ENCODE data around the gene ATL1. TPM values are rescaled to one million over a fixed set of nuclear protein-coding genes. Genes with fewer than 3 reads are reported as not detected.
"Not testable (repeated sequence)": the region's sequence is repeated elsewhere in the genome, so short reads cannot be mapped to it uniquely, and the experiment has no call there.

Gene ATL1
- total and polyA plus RNA-seq, 4 donors = 3.9 to 11.0 (median 8.6) TPM

DNA sequence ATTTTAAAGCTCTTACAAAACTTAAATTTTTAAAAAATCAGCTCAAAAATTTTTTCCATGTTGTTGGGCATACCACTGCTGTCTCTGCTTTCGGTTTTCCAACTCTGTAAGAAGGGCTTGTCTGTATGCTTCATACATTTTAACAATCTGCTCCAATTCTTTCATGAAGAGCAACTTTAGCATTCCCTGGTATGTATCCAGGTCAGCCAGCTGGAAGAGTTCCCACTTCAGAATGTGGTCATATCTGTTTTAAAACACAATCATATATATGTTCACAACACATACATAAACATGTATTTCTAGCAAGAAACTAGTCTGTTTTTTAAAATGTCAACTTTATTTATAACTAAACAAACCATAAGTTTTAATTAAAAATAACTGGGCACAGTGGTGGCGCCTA is 75.2 kb downstream of the ATL1 start:
- Histone ChIP-seq H3K9me3 (ENCODE audit: control insufficient read depth, low read length) (no peaks in the 10 kb centered on the region), H3K27ac (ENCODE audit: low read depth in 1 of 2, low read length in 2 of 2) (no peak overlapping the region), H3K4me3 (ENCODE audit: low read length in 2 of 2) (no peak overlapping the region), H3K36me3 (ENCODE audit: control insufficient read depth in 1 of 2, insufficient read depth in 2 of 2, low read length in 1 of 2) (peaks cover 0 to 4% of the 10 kb centered on the region in 2 donors), H3K4me1 (ENCODE audit: control insufficient read depth in 1 of 2, insufficient read depth in 2 of 2, low read length in 2 of 2) (peaks cover 0 to 4% of the 10 kb centered on the region in 2 donors), H3K27me3 (ENCODE audit: control insufficient read depth in 1 of 2, insufficient read depth in 2 of 2, low read length in 1 of 2) (no peaks in the 10 kb centered on the region)
- intact Hi-C loops (cut with DNase I) = no loop called here
- DNase-seq (no peak), ATAC-seq (ENCODE audit: low FRiP score) (no peak)
- WGBS, 2 donors = 90 to 92% methylated on average over 2 of the region's 2 CpGs

DNA sequence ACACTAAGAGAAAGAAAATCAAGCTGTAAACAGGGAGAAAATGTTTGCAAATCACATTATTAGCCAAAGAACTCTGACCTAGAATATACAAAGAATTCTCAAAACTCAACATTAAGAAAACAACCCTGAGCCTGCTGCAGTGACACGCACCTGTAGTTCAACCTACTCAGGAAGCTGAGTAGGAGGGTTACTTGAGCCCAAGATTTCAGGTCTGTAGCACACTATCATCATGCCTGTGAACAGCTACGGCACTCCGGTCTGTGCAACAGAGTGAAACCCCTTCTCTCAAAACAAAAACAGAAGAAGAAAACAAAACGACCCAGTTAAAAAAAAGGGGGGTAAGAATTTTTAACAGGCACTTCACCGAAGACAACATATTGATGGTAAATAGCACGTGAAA is 87.3 kb downstream of the ATL1 start:
- Histone ChIP-seq H3K27ac (ENCODE audit: low read depth in 1 of 2, low read length in 2 of 2) (no peak overlapping the region), H3K27me3 (ENCODE audit: control insufficient read depth in 1 of 2, insufficient read depth in 2 of 2, low read length in 1 of 2) (no peaks in the 10 kb centered on the region), H3K4me3 (ENCODE audit: low read length in 2 of 2) (no peak overlapping the region), H3K4me1 (ENCODE audit: control insufficient read depth in 1 of 2, insufficient read depth in 2 of 2, low read length in 2 of 2) (peaks cover 0 to 2% of the 10 kb centered on the region in 2 donors), H3K9me3 (ENCODE audit: control insufficient read depth, low read length) (no peaks in the 10 kb centered on the region), H3K36me3 (ENCODE audit: control insufficient read depth in 1 of 2, insufficient read depth in 2 of 2, low read length in 1 of 2) (no peaks in the 10 kb centered on the region)
- no peak for DNase-seq
- intact Hi-C loops (cut with DNase I) = no loop called here
- no peak for ATAC-seq (ENCODE audit: low FRiP score)
- WGBS, 2 donors = 85 to 93% methylated on average over 6 of the region's 6 CpGs

- H3K27me3 ChIP-seq (ENCODE audit: control insufficient read depth in 1 of 2, insufficient read depth in 2 of 2, low read length in 1 of 2) = no peaks in the 10 kb centered on the region
- H3K4me3 ChIP-seq (ENCODE audit: low read length in 2 of 2) = no peak overlapping the region
- no peaks in the 10 kb centered on the region for H3K9me3 ChIP-seq (ENCODE audit: control insufficient read depth, low read length)
- peaks cover 0 to 2% of the 10 kb centered on the region in 2 donors for H3K4me1 ChIP-seq (ENCODE audit: control insufficient read depth in 1 of 2, insufficient read depth in 2 of 2, low read length in 2 of 2)
- DNase-seq = no peak
- no peak overlapping the region for H3K27ac ChIP-seq (ENCODE audit: low read depth in 1 of 2, low read length in 2 of 2)
- ATAC-seq (ENCODE audit: low FRiP score) = no peak
- no peaks in the 10 kb centered on the region for H3K36me3 ChIP-seq (ENCODE audit: control insufficient read depth in 1 of 2, insufficient read depth in 2 of 2, low read length in 1 of 2)
- intact Hi-C loops (cut with DNase I) = no loop called here
Measured at GRCh38 chr14:50647753-50648152, 87.8 kb downstream of the ATL1 start.

GRCh38 chr14:50649691-50650090 is 89.7 kb downstream of the ATL1 start:
- no peak for ATAC-seq (ENCODE audit: low FRiP score)
- Histone ChIP-seq H3K4me3 (ENCODE audit: low read length in 2 of 2) (no peak overlapping the region), H3K27me3 (ENCODE audit: control insufficient read depth in 1 of 2, insufficient read depth in 2 of 2, low read length in 1 of 2) (no peaks in the 10 kb centered on the region), H3K4me1 (ENCODE audit: control insufficient read depth in 1 of 2, insufficient read depth in 2 of 2, low read length in 2 of 2) (peaks cover 2 to 3% of the 10 kb centered on the region in 2 donors), H3K27ac (ENCODE audit: low read depth in 1 of 2, low read length in 2 of 2) (no peak overlapping the region), H3K36me3 (ENCODE audit: control insufficient read depth in 1 of 2, insufficient read depth in 2 of 2, low read length in 1 of 2) (no peaks in the 10 kb centered on the region), H3K9me3 (ENCODE audit: control insufficient read depth, low read length) (no peaks in the 10 kb centered on the region)
- intact Hi-C loops (cut with DNase I) = no loop called here
- no peak for DNase-seq

GRCh38 chr14:50656776-50657175 is 96.8 kb downstream of the ATL1 start:
- no peak for DNase-seq
- Histone ChIP-seq H3K27me3 (ENCODE audit: control insufficient read depth in 1 of 2, insufficient read depth in 2 of 2, low read length in 1 of 2) (no peaks in the 10 kb centered on the region), H3K36me3 (ENCODE audit: control insufficient read depth in 1 of 2, insufficient read depth in 2 of 2, low read length in 1 of 2) (no peaks in the 10 kb centered on the region), H3K4me1 (ENCODE audit: control insufficient read depth in 1 of 2, insufficient read depth in 2 of 2, low read length in 2 of 2) (peaks cover 0 to 15% of the 10 kb centered on the region in 2 donors), H3K9me3 (ENCODE audit: control insufficient read depth, low read length) (no peaks in the 10 kb centered on the region), H3K27ac (ENCODE audit: low read depth in 1 of 2, low read length in 2 of 2) (no peak overlapping the region), H3K4me3 (ENCODE audit: low read length in 2 of 2) (no peak overlapping the region)
- intact Hi-C loops (cut with DNase I) = no loop called here
- no peak for ATAC-seq (ENCODE audit: low FRiP score)
- 8 to 15% methylated on average over 6 of the region's 6 CpGs for WGBS, 2 donors

- Histone ChIP-seq H3K9me3 (ENCODE audit: control insufficient read depth, low read length) (no peaks in the 10 kb centered on the region), H3K27me3 (ENCODE audit: control insufficient read depth in 1 of 2, insufficient read depth in 2 of 2, low read length in 1 of 2) (no peaks in the 10 kb centered on the region), H3K4me1 (ENCODE audit: control insufficient read depth in 1 of 2, insufficient read depth in 2 of 2, low read length in 2 of 2) (peaks cover 0 to 15% of the 10 kb centered on the region in 2 donors), H3K4me3 (ENCODE audit: low read length in 2 of 2) (peak overlapping the region; percentile 14 to 26), H3K36me3 (ENCODE audit: control insufficient read depth in 1 of 2, insufficient read depth in 2 of 2, low read length in 1 of 2) (no peaks in the 10 kb centered on the region), H3K27ac (ENCODE audit: low read depth in 1 of 2, low read length in 2 of 2) (no peak overlapping the region)
- ATAC-seq (ENCODE audit: low FRiP score) (no peak), DNase-seq (no peak)
- intact Hi-C loops (cut with DNase I) = no loop called here
- 2 to 5% methylated on average over 2 of the region's 2 CpGs for WGBS, 2 donors
Measured at GRCh38 chr14:50657753-50658152, 97.8 kb downstream of the ATL1 start.

GRCh38 chr14:50658203-50658602 is 98.3 kb downstream of the ATL1 start:
- no peak overlapping the region for H3K27ac ChIP-seq (ENCODE audit: low read depth in 1 of 2, low read length in 2 of 2)
- H3K36me3 ChIP-seq (ENCODE audit: control insufficient read depth in 1 of 2, insufficient read depth in 2 of 2, low read length in 1 of 2) = no peaks in the 10 kb centered on the region
- ATAC-seq (ENCODE audit: low FRiP score) = no peak
- DNase-seq = no peak
- no peaks in the 10 kb centered on the region for H3K27me3 ChIP-seq (ENCODE audit: control insufficient read depth in 1 of 2, insufficient read depth in 2 of 2, low read length in 1 of 2)
- intact Hi-C loops (cut with DNase I) = no loop called here
- no peaks in the 10 kb centered on the region for H3K9me3 ChIP-seq (ENCODE audit: control insufficient read depth, low read length)
- WGBS, 2 donors = 1 to 5% methylated on average over 6 of the region's 6 CpGs
- no peak overlapping the region for H3K4me3 ChIP-seq (ENCODE audit: low read length in 2 of 2)
- peaks cover 0 to 15% of the 10 kb centered on the region in 2 donors for H3K4me1 ChIP-seq (ENCODE audit: control insufficient read depth in 1 of 2, insufficient read depth in 2 of 2, low read length in 2 of 2)

DNA sequence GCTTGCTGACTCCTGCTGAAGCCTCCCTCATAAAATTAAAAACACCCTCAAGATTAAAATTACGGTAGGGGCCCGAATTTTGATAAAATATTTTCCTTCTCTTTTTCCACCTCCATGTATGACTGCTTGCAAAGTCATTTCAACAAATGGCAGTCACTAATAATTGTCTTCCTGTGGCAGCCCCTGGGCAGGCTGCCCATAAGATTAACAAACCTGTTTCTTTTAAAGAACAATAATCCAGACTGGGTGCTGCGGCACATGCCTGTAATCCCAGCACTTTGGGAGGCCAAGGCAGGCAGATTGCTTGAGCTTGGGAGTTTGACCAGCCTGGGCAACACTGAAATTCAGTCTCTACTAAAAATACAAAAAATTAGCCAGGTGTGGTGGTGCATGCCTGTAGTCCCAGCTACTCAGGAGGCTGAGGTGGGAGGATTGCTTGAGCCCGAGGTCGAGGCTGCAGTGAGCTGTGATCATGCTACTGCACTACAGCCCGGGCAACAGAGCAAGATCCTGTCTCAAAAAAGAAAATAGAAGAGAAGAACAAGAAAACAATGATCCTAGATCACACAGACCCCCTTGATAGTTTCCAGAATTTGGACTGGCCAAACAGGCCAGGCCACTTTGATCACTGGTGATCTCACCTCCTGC is 99.5 kb downstream of the ATL1 start:
- H3K9me3 ChIP-seq (ENCODE audit: control insufficient read depth, low read length) = no peaks in the 10 kb centered on the region
- ATAC-seq (ENCODE audit: low FRiP score) = no peak
- peaks cover 0 to 14% of the 10 kb centered on the region in 2 donors for H3K4me1 ChIP-seq (ENCODE audit: control insufficient read depth in 1 of 2, insufficient read depth in 2 of 2, low read length in 2 of 2)
- peak overlapping the region in 1 of 2 donors; percentile 6 for H3K27ac ChIP-seq (ENCODE audit: low read depth in 1 of 2, low read length in 2 of 2)
- 56 to 57% methylated on average over 6 of the region's 6 CpGs for WGBS, 2 donors
- intact Hi-C loops (cut with DNase I) = no loop called here
- no peak for DNase-seq
- no peak overlapping the region for H3K4me3 ChIP-seq (ENCODE audit: low read length in 2 of 2)
- no peaks in the 10 kb centered on the region for H3K36me3 ChIP-seq (ENCODE audit: control insufficient read depth in 1 of 2, insufficient read depth in 2 of 2, low read length in 1 of 2)
- H3K27me3 ChIP-seq (ENCODE audit: control insufficient read depth in 1 of 2, insufficient read depth in 2 of 2, low read length in 1 of 2) = no peaks in the 10 kb centered on the region

DNA sequence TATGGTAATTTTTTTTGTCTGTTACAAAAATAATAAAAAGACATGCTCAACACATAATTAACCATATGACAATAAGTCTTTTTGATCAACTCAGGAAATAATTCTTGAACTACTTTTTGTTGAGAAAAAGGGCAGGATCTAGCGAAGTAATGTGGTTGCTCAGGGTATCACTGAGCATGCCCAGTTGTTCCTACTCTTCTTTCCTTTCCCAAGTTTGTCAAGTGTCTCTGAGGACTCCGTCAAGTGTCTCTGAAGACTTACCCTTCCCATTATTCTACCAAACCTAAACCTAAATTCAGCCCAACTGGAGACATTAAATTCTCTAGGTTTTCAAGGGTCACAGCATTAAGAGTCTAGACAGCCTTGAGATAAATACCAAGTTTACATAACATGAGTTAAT is 104.6 kb downstream of the ATL1 start:
- H3K9me3 ChIP-seq (ENCODE audit: control insufficient read depth, low read length); H3K36me3 ChIP-seq (ENCODE audit: control insufficient read depth in 1 of 2, insufficient read depth in 2 of 2, low read length in 1 of 2); H3K4me3 ChIP-seq (ENCODE audit: low read length in 2 of 2); H3K27me3 ChIP-seq (ENCODE audit: control insufficient read depth in 1 of 2, insufficient read depth in 2 of 2, low read length in 1 of 2); ATAC-seq (ENCODE audit: low FRiP score); intact Hi-C loops (cut with DNase I); DNase-seq; H3K4me1 ChIP-seq (ENCODE audit: control insufficient read depth in 1 of 2, insufficient read depth in 2 of 2, low read length in 2 of 2); H3K27ac ChIP-seq (ENCODE audit: low read depth in 1 of 2, low read length in 2 of 2): not testable (repeated sequence)
- WGBS, 2 donors = 95 to 96% methylated on average over 2 of the region's 2 CpGs

All from aorta (tissue), 5 donors.